GM12875 (cell line): ENCODE measurements around the gene ORAI3.

Source experiments
- H3K4me3 ChIP-seq: one replicate; pipeline ENCODE4 v1.5.1; 2011; ENCODE audit warnings: low read depth, low read length, control low read depth
- CTCF ChIP-seq: IDR thresholded peaks from 2 replicates; pipeline ENCODE4 v1.5.1; 2011; ENCODE audit warnings: low read depth, mild to moderate bottlenecking, control low read depth, inconsistent platforms, low read length, moderate library complexity, borderline replicate concordance; ENCODE audit not compliant: insufficient read depth

The ORAI3 gene

GRCh38 chr16:30954993-30955392 lies 6.1 kb downstream of the ORAI3 start:
- TF ChIP-seq CTCF: no peak
- H3K4me3 ChIP-seq: no peak overlapping the region

GRCh38 chr16:30956601-30957455 lies 8.0 kb downstream of the ORAI3 start:
- peak overlapping the region; percentile 77 for H3K4me3 ChIP-seq
- TF ChIP-seq CTCF: peak; percentile 12; the same call in 1 of the 2 replicates

GRCh38 chr16:30957456-30958174 lies 8.7 kb downstream of the ORAI3 start, which contains the start of gene SETD1A:
TSS of gene SETD1A (plus strand) at chr16:30957754. CDS start at chr16:30958732, 978 bp downstream.
- H3K4me3 ChIP-seq: peak within 1 kb of the TSS; percentile 77
- no peak for TF ChIP-seq CTCF

- peak overlapping the region; percentile 77 for H3K4me3 ChIP-seq
- TF ChIP-seq CTCF: no peak
Observed at GRCh38 chr16:30958175-30959079, 9.6 kb downstream of the ORAI3 start.

GRCh38 chr16:30961384-30961783 lies 12.5 kb downstream of the ORAI3 start:
- no peak overlapping the region for H3K4me3 ChIP-seq
- TF ChIP-seq CTCF: no peak

- H3K4me3 ChIP-seq: no peak overlapping the region
- TF ChIP-seq CTCF: no peak
Observed at GRCh38 chr16:30963925-30964511, 15.2 kb downstream of the ORAI3 start.
